ENCODE results near the gene PIP4K2B.

DNA sequence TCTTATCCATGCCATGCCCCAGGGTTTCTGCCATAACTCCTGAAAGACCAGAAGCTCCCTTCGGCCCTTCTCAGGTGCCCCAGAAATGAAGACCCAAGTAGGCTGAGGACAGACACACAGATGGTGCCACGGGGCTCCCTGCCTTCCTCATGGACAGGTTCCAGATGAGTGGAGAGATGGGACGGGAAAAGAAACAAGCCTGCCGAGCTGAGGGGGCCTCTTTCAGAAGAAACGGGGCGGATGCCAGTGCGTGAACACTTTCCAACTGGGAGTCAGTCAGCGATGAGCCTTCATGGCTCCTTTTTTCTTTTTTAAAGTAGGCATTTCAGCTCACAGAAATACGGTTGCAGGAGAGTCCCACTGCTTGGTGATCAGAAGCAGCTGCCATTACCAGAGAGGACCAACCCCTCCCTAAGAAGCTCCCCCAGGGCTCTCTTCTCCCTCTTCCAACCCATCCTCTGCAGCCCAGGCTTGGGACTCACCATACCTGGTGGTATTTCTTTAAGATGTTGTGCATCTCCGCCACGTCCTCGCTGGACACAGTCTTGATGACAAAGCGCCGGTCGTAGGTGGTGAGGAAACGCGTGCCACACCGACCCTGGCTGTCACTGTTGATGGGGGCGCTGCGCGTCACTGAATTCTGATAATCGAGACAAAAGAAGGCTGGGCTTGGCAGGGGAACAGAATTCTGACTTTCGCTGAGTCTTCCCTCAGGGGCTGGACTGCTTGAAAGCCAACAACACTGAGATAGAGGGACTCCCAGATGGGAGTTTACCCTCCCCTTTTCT, 19.2 kb downstream of the PIP4K2B start:
- no peak for TF ChIP-seq CTCF (IDR thresholded peaks at IDR 0.05)
- TF ChIP-seq POLR2A (IDR thresholded peaks at IDR 0.05), result no peak
- no peak for TF ChIP-seq POLR2AphosphoS5 (IDR thresholded peaks at IDR 0.05)
- no peak for TF ChIP-seq EP300 (IDR thresholded peaks at IDR 0.05)

All from sigmoid colon (tissue), 4 donors.